HG03442 (cell line): ENCODE measurements around the gene CFAP70.
"Not testable (repeated sequence)": the region's sequence is repeated elsewhere in the genome, so short reads cannot be mapped to it uniquely, and the experiment has no call there.

Source experiments
- ATAC-seq: cut with Tn5 transposase; IDR thresholded peaks from one replicate; pipeline ENCODE4 v1.9.1; 2021; ENCODE audit warnings: mild to moderate bottlenecking, moderate library complexity; ENCODE audit not compliant: unreplicated experiment

Gene CFAP70

DNA sequence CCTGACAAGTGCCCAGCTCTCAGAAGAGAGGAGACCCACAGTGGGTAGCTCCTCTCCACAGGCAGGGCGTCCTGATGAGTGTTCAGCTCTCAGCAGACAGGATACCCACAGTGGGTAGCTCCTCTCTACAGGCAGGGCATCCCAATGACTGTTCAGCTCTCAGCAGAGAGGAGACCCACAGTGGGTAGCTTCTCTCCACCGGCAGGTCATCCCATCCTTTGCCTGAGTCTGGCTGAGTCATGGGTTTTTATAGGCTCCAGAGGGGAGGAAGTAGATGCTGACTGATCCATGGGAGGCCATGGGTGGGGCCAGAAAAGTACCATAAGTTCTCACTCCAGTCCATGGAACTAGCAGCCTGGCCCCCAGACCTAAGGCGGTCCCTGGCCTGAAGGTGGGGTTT, 18.5 kb downstream of the CFAP70 start:
- ATAC-seq = no peak

GRCh38 chr10:73339436-73339835, 19.2 kb downstream of the CFAP70 start:
- no peak for ATAC-seq

GRCh38 chr10:73338801-73339368, 19.8 kb downstream of the CFAP70 start:
- no peak for ATAC-seq

DNA sequence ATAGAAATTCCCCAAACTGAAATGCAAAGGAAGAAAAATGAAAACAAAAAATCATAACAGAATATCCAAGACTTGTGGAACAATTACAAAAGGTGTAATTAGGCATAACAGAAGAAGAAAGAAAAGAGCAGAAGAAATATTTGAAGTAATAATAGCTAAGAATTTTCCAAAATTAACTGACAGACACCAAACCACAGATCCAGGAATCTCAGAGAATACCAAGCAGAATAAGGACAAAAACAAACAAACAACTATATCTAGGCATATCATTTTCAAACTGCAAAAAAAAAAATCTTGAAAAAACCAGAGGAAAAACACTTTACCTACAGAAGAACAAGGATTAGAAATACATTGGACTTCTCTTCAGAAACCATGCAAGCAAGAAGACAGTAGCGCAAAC, 25.5 kb downstream of the CFAP70 start:
- no peak for ATAC-seq

DNA sequence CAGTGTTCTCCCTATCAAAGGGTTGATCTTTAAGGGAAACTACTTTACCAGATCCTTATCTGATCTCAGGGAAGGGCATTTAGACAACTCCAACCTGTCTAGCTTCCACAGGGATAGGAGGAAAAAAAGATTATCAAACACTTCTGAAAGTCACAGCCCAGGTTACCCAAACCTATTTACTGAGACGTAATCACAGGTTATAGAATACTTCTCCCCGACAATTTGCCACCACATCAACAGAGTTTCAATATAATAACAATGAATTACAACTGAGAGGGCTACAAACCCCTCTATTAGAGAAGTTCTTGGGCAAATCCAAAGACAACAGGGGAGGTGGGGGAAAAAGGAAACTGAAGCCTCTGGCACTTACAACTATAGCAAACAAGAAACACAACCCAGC, 26.3 kb downstream of the CFAP70 start:
- ATAC-seq = no peak

DNA sequence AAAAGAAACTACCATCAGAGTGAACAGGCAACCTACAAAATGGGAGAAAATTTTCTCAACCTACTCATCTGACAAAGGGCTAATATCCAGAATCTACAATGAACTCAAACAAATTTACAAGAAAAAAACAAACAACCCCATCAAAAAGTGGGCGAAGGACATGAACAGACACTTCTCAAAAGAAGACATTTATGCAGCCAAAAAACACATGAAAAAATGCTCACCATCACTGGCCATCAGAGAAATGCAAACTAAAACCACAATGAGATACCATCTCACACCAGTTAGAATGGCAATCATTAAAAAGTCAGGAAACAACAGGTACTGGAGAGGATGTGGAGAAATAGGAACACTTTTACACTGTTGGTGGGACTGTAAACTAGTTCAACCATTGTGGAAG, 30.1 kb downstream of the CFAP70 start:
- ATAC-seq = not testable (repeated sequence)

- ATAC-seq = not testable (repeated sequence)
These were observed 33.4 kb downstream of the CFAP70 start for GRCh38 chr10:73325290-73325689.

DNA sequence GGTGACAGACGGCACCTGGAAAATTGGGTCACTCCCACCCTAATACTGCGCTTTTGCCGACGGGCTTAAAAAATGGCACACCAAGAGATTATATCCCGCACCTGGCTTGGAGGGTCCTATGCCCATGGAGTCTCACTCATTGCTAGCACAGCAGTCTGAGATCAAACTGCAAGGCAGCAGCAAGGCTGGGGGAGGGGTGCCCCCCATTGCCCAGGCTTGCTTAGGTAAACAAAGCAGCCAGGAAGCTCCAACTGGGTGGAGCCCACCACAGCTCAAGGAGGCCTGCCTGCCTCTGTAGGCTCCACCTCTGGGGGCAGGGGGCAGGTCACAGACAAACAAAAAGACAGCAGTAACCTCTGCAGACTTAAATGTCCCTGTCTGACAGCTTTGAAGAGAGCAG, 35.1 kb downstream of the CFAP70 start:
- not testable (repeated sequence) for ATAC-seq

- no peak for ATAC-seq
These were observed 48.2 kb downstream of the CFAP70 start for GRCh38 chr10:73310475-73310874.

DNA sequence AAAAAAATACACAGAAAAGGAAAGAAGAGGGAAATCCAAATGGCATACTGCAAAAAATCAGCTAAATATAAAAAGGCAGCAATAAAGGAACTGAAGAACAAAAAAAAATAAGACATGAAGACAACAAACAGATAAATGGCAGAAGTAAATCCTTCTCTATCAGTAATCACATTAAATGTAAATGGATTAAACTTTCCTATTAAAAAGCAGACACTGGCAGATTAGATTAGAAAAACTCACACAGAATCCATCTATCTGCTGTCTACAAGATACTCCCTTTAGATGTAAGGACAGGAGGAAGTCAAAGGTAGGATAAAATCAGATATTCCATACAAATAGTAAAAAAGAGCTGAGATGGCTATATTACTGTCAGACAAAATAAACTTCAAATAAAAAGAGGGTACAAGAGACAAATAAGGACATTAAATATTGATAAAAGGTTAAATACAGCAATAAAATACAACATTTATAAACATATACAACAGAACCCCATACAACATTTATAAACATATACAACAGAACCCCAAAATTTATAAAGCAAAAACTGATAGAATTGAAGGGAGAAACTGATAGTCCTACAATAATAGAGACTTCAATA, 51.4 kb downstream of the CFAP70 start:
- ATAC-seq = no peak

DNA sequence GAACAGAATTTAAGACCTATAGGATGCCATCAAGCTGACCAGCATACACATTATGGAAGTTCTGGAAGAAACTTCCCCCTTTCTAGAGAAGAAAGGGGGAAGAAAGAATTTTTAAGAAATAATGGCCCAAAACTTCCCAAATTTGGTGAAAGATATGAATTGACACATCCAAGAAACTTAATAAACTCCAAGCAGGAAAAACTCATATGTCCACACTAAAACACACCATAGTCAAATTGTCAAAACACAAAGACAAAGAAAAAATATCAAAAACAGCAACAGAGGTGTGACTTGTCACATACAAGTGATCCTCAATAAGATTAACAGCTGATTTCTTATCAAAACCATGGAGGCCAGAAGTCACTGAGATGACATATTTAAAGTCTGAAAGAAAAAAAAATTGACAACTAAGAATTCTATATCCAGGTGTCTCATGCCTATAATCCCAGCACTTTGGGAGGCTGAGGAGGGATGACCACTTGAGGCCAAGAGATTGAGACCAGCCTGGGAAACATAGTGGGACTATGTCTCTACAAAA, 52.4 kb downstream of the CFAP70 start:
- no peak for ATAC-seq

DNA sequence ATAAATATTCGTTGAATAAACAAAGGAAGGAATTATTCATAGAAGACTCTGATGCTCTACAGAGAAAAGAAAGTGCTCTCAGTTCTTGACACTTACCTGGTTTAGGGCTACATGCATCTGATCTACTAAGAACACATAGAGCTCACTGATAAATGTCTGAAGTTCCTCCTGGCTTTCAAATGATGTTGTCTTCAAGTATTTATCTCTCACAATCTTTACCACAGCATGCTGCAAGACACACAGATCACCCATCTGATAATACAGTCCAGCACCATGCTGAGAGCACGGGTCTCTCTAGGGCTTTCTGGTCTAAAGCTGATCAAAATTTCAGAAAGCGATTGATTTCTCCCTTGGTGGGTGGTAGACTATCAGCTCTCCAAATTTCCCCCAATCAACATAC, 61.7 kb downstream of the CFAP70 start:
- no peak for ATAC-seq

DNA sequence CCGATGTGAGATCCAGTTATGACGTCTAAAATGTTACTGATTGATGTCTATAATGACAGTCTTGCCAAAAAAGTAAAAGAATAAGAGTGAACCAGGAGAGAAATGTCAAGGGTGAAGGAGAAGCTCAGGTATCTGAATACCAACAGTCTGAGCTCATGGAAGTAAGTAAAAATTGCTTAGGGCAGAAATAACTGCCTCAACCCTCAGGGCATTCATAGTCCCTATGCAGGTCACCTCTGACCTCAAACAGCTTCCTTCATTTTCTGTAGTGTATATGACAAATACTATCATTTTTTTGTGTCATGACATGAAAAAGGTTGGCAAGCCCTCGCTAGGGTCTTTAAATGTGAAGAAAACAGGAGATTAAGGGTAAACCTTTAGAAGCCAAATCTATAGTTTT, 65.2 kb downstream of the CFAP70 start:
- no peak for ATAC-seq

- no peak for ATAC-seq
These were observed 68.7 kb downstream of the CFAP70 start for GRCh38 chr10:73289958-73290357.

- ATAC-seq = no peak
These were observed 71.2 kb downstream of the CFAP70 start for GRCh38 chr10:73287441-73287840.

DNA sequence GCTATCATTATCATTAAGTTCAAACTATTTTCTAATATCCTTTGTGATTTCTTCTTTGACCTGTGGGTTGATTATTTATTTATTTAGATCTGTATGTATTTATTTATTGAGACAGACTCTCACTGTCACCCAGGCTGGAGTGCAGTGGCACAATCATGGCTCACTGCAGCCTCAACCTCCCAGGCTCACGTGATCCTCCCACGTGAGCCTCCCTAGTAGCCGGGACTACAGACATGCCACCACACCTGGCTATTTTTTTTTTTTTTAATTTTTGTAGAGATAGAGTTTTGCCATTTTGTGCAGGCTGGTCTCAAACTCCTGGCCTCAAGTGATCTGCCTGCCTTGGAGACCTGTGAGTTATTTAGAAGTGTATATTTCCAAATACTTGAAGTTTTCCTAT, 77.6 kb downstream of the CFAP70 start:
- ATAC-seq = no peak

GRCh38 chr10:73264423-73264822, 94.2 kb downstream of the CFAP70 start:
- ATAC-seq = no peak

DNA sequence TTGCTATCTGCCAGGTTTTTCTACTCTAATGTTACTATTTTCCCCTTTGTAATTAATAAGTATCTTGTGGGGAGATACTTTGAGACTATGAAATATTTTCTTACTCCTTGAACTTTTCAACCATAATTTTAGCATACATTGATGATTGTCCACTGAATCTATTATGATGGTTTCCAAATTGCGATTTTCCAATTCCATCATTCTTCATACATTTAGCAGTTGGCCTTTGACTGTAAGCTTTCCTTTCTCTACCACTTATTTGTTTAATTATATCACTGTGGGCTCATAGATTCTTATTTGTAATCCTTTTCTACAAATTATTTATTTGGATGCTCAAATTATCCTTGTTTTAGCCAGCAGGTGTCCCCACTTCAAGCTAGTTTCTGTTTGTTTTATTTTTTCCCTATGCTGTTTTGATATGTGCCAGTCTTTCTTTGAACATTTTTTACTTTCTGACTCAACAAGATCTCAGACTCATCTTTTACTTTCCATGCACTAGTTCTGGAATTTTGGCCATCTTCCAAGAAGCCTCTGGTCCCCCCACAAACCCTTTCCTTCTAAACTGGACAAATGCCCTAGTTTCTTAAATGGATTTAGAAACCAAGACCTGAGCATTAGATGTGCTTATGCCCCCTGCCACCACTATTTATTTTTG, 94.8 kb downstream of the CFAP70 start:
- ATAC-seq = no peak

GRCh38 chr10:73262880-73263555, 95.6 kb downstream of the CFAP70 start:
- ATAC-seq = no peak

GRCh38 chr10:73262105-73262730, 96.4 kb downstream of the CFAP70 start:
- ATAC-seq = no peak

GRCh38 chr10:73261362-73261995, 97.2 kb downstream of the CFAP70 start:
- ATAC-seq = no peak
